Vagina (tissue), 2 donors: ENCODE results near the gene GORASP2. TPM values are rescaled to one million over a fixed set of nuclear protein-coding genes. Genes with fewer than 3 reads are reported as not detected.

Experiments used
- DNase-seq, 2 donors: peaks; one replicate each; pipeline ENCODE4 v3.0.0-alpha.2; 2017; ENCODE audit errors: extremely low spot score in 2 of 2
- H3K27ac ChIP-seq: fragments of 200-600 bp; sonication (generic); one replicate; pipeline ENCODE4 v1.5.1; 2019
- H3K27me3 ChIP-seq: fragments of 200-600 bp; sonication (generic); one replicate; pipeline ENCODE4 v1.5.1; 2019
- H3K36me3 ChIP-seq, 2 donors: fragments of 200-600 bp; sonication (generic); one replicate each; pipeline ENCODE4 v1.5.1; 2017 to 2019
- H3K4me1 ChIP-seq: fragments of 200-600 bp; sonication (generic); one replicate; pipeline ENCODE4 v1.5.1; 2019
- H3K4me3 ChIP-seq, 2 donors: fragments of 200-600 bp; sonication (generic); 1 replicate in 1 of 2; 2 replicates in 1 of 2; pipeline ENCODE4 v1.5.1; 2016 to 2019
- H3K9me3 ChIP-seq: fragments of 200-600 bp; sonication (generic); one replicate; pipeline ENCODE4 v1.5.1; 2019
- CTCF ChIP-seq, 3 experiments: fragments of 450-650 bp in 2 of 3; fragments of 200-600 bp in 1 of 3; sonication (generic) in 1 of 3; IDR thresholded peaks; one replicate each; pipeline ENCODE4 v1.5.1; 2017 to 2019; ENCODE audit warnings: antibody characterized with exemption in 3 of 3, mild to moderate bottlenecking in 2 of 3, moderate library complexity in 2 of 3
- POLR2A ChIP-seq, 2 donors: fragments of 450-650 bp; IDR thresholded peaks; one replicate each; pipeline ENCODE4 v1.6.1; 2017; ENCODE audit warnings: antibody characterized with exemption in 2 of 2, mild to moderate bottlenecking in 2 of 2, moderate library complexity in 2 of 2
- POLR2AphosphoS5 ChIP-seq, 2 donors: sonication (generic); formaldehyde crosslinking; IDR thresholded peaks; one replicate each; pipeline ENCODE4 v1.9.0; 2017; ENCODE audit warnings: antibody characterized with exemption in 2 of 2, mild to moderate bottlenecking in 2 of 2, low read depth in 1 of 2; ENCODE audit not compliant: insufficient read depth in 1 of 2
- intact Hi-C: fragments of 100-400 bp; cut with DNase I; formaldehyde crosslinking; loops from one replicate; pipeline ENCODE4 v1.15.1; 2023
- total RNA-seq: library from RNA; depleted of rRNA; stranded (reverse); fragments of >200 nt; gene quantifications from one replicate; pipeline ENCODE4 v1.2.3, GENCODE V29; 2016

GORASP2 gene
- total RNA-seq = 18.2 TPM

GRCh38 chr2:170928824-170929685 lies at the start of gene GORASP2:
Gene GORASP2, plus strand, starts transcription at chr2:170929253. Its CDS starts 88 bp downstream, at chr2:170929341.
- Histone ChIP-seq H3K4me3 (peak within 1 kb of the TSS; percentile 65 to 82), H3K27ac (peak within 1 kb of the TSS; percentile 85), H3K4me1 (peaks cover 33% of the 10 kb centered on the region), H3K27me3 (no peaks in the 10 kb centered on the region), H3K9me3 (no peaks in the 10 kb centered on the region), H3K36me3 (no peaks in the 10 kb centered on the region)
- TF ChIP-seq POLR2A (IDR thresholded peaks at IDR 0.05) = peak in 1 of 2 donors; percentile 48
- peak; percentile 89 to 97 (median 93) for TF ChIP-seq CTCF (IDR thresholded peaks at IDR 0.05)
- TF ChIP-seq POLR2AphosphoS5 (IDR thresholded peaks at IDR 0.05; ENCODE audit: insufficient read depth in 1 of 2, low read depth in 1 of 2) = peak; percentile 74 to 84
- DNase-seq = peak in 1 of 2 donors; percentile 98
- intact Hi-C loops = no loop called here

GRCh38 chr2:170881840-170882239 lies 47.2 kb upstream of the GORASP2 start:
- intact Hi-C loops = no loop called here
- TF ChIP-seq POLR2A (IDR thresholded peaks at IDR 0.05) (no peak), POLR2AphosphoS5 (IDR thresholded peaks at IDR 0.05; ENCODE audit: insufficient read depth in 1 of 2, low read depth in 1 of 2) (no peak), CTCF (IDR thresholded peaks at IDR 0.05) (no peak)
- no peak overlapping the region for H3K4me3 ChIP-seq
- no peaks in the 10 kb centered on the region for H3K27me3 ChIP-seq
- no peaks in the 10 kb centered on the region for H3K4me1 ChIP-seq
- H3K27ac ChIP-seq = no peak overlapping the region
- no peaks in the 10 kb centered on the region for H3K36me3 ChIP-seq
- H3K9me3 ChIP-seq = no peaks in the 10 kb centered on the region
- DNase-seq = no peak

GRCh38 chr2:170882758-170883157 lies 46.3 kb upstream of the GORASP2 start:
- H3K27me3 ChIP-seq = no peaks in the 10 kb centered on the region
- no peaks in the 10 kb centered on the region for H3K4me1 ChIP-seq
- H3K27ac ChIP-seq = no peak overlapping the region
- H3K9me3 ChIP-seq = no peaks in the 10 kb centered on the region
- H3K4me3 ChIP-seq = no peak overlapping the region
- DNase-seq = no peak
- intact Hi-C loops = no loop called here
- H3K36me3 ChIP-seq = no peaks in the 10 kb centered on the region
- TF ChIP-seq POLR2AphosphoS5 (IDR thresholded peaks at IDR 0.05; ENCODE audit: insufficient read depth in 1 of 2, low read depth in 1 of 2) (no peak), CTCF (IDR thresholded peaks at IDR 0.05) (no peak), POLR2A (IDR thresholded peaks at IDR 0.05) (no peak)

- Histone ChIP-seq H3K4me3 (no peak overlapping the region), H3K27ac (no peak overlapping the region), H3K36me3 (no peaks in the 10 kb centered on the region), H3K9me3 (no peaks in the 10 kb centered on the region), H3K4me1 (no peaks in the 10 kb centered on the region), H3K27me3 (no peaks in the 10 kb centered on the region)
- intact Hi-C loops = no loop called here
- no peak for TF ChIP-seq CTCF (IDR thresholded peaks at IDR 0.05)
- no peak for TF ChIP-seq POLR2AphosphoS5 (IDR thresholded peaks at IDR 0.05; ENCODE audit: insufficient read depth in 1 of 2, low read depth in 1 of 2)
- no peak for TF ChIP-seq POLR2A (IDR thresholded peaks at IDR 0.05)
- DNase-seq = no peak
Observed at GRCh38 chr2:170883683-170884082, 45.4 kb upstream of the GORASP2 start.
